Neural progenitor cell (in vitro differentiated cells): ENCODE data around the gene SLC25A12. TPM values are rescaled to one million over a fixed set of nuclear protein-coding genes. Genes with fewer than 3 reads are reported as not detected.

ENCODE experiments used
- DNase-seq: peaks from one replicate; pipeline ENCODE4 v3.0.0-alpha.2; 2016; ENCODE audit warnings: low spot score
- H2AFZ ChIP-seq: fragments of 200-600 bp; sonication (generic); replicated peaks from 2 replicates; pipeline ENCODE4 v1.6.1; 2016; ENCODE audit warnings: antibody characterized with exemption
- H3F3A ChIP-seq: fragments of 200-600 bp; sonication (generic); 2 replicates; pipeline ENCODE4 v1.6.1; 2016; ENCODE audit warnings: antibody characterized with exemption, low read depth
- H3K27ac ChIP-seq: fragments of 200-600 bp; sonication (generic); 2 replicates; pipeline ENCODE4 v1.5.1; 2016; ENCODE audit warnings: mild to moderate bottlenecking
- H3K27me3 ChIP-seq: fragments of 200-600 bp; sonication (generic); 2 replicates; pipeline ENCODE4 v1.6.1; 2016; ENCODE audit warnings: mild to moderate bottlenecking, moderate library complexity
- H3K36me3 ChIP-seq: fragments of 200-600 bp; sonication (generic); 2 replicates; pipeline ENCODE4 v1.5.1; 2016
- H3K4me1 ChIP-seq: fragments of 200-600 bp; sonication (generic); 2 replicates; pipeline ENCODE4 v1.6.1; 2016; ENCODE audit warnings: mixed run types
- H3K4me2 ChIP-seq: fragments of 200-600 bp; sonication (generic); 2 replicates; pipeline ENCODE4 v1.6.1; 2016
- H3K4me3 ChIP-seq: fragments of 200-600 bp; sonication (generic); 2 replicates; pipeline ENCODE4 v1.5.1; 2016
- H3K79me2 ChIP-seq: fragments of 200-600 bp; sonication (generic); 2 replicates; pipeline ENCODE4 v1.6.1; 2016; ENCODE audit warnings: low read depth
- H3K9ac ChIP-seq: fragments of 200-600 bp; sonication (generic); 2 replicates; pipeline ENCODE4 v1.6.1; 2016
- H3K9me3 ChIP-seq: fragments of 200-600 bp; sonication (generic); 2 replicates; pipeline ENCODE4 v1.5.1; 2016; ENCODE audit warnings: low read depth
- H4K20me1 ChIP-seq: fragments of 200-600 bp; sonication (generic); 2 replicates; pipeline ENCODE4 v1.6.1; 2016; ENCODE audit warnings: low read depth
- H3K27ac Mint-ChIP-seq: 3 replicates; pipeline ENCODE4 v1.8.0; 2021; ENCODE audit warnings: mixed read lengths
- H3K27me3 Mint-ChIP-seq: 2 replicates; pipeline ENCODE4 v1.8.0; 2022; ENCODE audit warnings: low read depth, mild to moderate bottlenecking, inconsistent platforms, moderate library complexity, mixed read lengths; ENCODE audit not compliant: insufficient read depth
- H3K36me3 Mint-ChIP-seq: 3 replicates; pipeline ENCODE4 v1.8.0; 2021; ENCODE audit warnings: mixed read lengths
- H3K4me1 Mint-ChIP-seq: 3 replicates; pipeline ENCODE4 v1.8.0; 2021; ENCODE audit warnings: mixed read lengths
- H3K4me3 Mint-ChIP-seq: 3 replicates; pipeline ENCODE4 v1.8.0; 2021; ENCODE audit warnings: mild to moderate bottlenecking, moderate library complexity, mixed read lengths
- H3K9me3 Mint-ChIP-seq: 3 replicates; pipeline ENCODE4 v1.8.0; 2020; ENCODE audit warnings: mixed read lengths
- EZH2 ChIP-seq: fragments of 200-600 bp; sonication (generic); IDR thresholded peaks from 2 replicates; pipeline ENCODE4 v1.6.1; 2017; ENCODE audit warnings: antibody characterized with exemption, mild to moderate bottlenecking, moderate library complexity
- EZH2phosphoT487 ChIP-seq: fragments of 200-600 bp; sonication (generic); IDR thresholded peaks from 2 replicates; pipeline ENCODE4 v1.6.1; 2017; ENCODE audit warnings: antibody characterized with exemption
- total RNA-seq: library from RNA; depleted of rRNA; stranded (reverse); fragments of >200 nt; gene quantifications from 2 replicates; pipeline ENCODE4 v1.2.3, GENCODE V29; 2015; ENCODE audit warnings: low replicate concordance
- TF ChIP-seq, protein P1 (sequence below): fragments of 200-600 bp; sonication (generic); IDR thresholded peaks from 2 replicates; pipeline ENCODE4 v1.5.1; 2017; ENCODE audit warnings: antibody characterized with exemption, mild to moderate bottlenecking

The SLC25A12 gene
- total RNA-seq, 1 donor from 2014 or later, result 1.4 TPM

DNA sequence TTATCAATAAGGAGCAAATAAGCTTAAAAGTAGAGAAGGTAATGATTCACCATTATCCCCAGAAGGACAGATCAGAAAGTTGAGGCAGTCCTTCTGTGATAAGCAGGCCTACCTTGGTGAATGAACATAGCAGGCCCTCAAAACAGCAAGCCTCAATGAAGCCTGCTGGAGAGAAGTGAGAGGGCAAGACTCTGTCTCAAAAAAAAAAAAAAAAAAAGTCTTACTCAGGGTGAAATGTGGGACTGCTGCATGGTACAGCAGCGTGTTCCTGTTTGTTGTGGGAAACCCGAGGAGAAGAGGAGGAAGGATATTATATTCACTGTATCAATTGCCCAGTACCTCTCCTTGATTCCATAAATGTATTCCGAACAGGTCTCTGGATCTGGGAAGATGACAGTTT is 19.5 kb upstream of the SLC25A12 start:
- H2AFZ ChIP-seq, result no peak overlapping the region
- DNase-seq, result no peak
- no peak overlapping the region for H3K27ac Mint-ChIP-seq
- no peaks in the 10 kb centered on the region for H3K79me2 ChIP-seq
- no peaks in the 10 kb centered on the region for H3K9me3 ChIP-seq
- no peak overlapping the region for H3K27ac ChIP-seq
- H3K36me3 Mint-ChIP-seq, result no peaks in the 10 kb centered on the region
- TF ChIP-seq EZH2phosphoT487, result no peak
- no peak for TF ChIP-seq EZH2
- TF ChIP-seq, protein P1, sequence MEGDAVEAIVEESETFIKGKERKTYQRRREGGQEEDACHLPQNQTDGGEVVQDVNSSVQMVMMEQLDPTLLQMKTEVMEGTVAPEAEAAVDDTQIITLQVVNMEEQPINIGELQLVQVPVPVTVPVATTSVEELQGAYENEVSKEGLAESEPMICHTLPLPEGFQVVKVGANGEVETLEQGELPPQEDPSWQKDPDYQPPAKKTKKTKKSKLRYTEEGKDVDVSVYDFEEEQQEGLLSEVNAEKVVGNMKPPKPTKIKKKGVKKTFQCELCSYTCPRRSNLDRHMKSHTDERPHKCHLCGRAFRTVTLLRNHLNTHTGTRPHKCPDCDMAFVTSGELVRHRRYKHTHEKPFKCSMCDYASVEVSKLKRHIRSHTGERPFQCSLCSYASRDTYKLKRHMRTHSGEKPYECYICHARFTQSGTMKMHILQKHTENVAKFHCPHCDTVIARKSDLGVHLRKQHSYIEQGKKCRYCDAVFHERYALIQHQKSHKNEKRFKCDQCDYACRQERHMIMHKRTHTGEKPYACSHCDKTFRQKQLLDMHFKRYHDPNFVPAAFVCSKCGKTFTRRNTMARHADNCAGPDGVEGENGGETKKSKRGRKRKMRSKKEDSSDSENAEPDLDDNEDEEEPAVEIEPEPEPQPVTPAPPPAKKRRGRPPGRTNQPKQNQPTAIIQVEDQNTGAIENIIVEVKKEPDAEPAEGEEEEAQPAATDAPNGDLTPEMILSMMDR, result no peak
- H4K20me1 ChIP-seq, result no peaks in the 10 kb centered on the region
- H3K36me3 ChIP-seq, result no peaks in the 10 kb centered on the region
- H3K4me3 ChIP-seq, result no peak overlapping the region
- no peaks in the 10 kb centered on the region for H3K9me3 Mint-ChIP-seq
- no peaks in the 10 kb centered on the region for H3K27me3 ChIP-seq
- no peaks in the 10 kb centered on the region for H3K27me3 Mint-ChIP-seq
- H3K4me1 ChIP-seq, result no peaks in the 10 kb centered on the region
- H3K4me2 ChIP-seq, result no peak overlapping the region
- H3K4me3 Mint-ChIP-seq, result no peak overlapping the region
- H3K4me1 Mint-ChIP-seq, result no peaks in the 10 kb centered on the region
- no peak overlapping the region for H3K9ac ChIP-seq
- H3F3A ChIP-seq, result no peaks in the 10 kb centered on the region

DNA sequence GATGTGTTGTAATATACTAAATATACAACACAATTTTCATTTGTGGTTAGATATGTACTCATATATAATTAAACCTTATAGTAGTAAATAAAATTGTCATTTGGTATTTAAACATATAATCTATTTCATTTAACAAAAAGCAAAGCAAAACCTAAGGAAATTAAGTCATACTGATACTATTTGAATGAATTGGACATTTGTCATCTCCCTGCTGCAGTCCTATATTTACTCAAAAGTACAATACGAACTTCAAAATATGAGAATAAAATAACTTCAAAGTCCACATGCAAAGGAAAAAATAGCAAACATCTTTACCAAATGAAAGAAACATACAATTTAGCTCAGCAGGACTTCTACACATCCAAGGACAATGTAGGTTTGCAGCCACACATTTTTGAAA is 16.4 kb upstream of the SLC25A12 start:
- Histone ChIP-seq H3F3A (no peaks in the 10 kb centered on the region), H4K20me1 (no peaks in the 10 kb centered on the region), H3K9ac (no peak overlapping the region), H3K79me2 (no peaks in the 10 kb centered on the region), H3K4me1 (no peaks in the 10 kb centered on the region), H3K4me2 (no peak overlapping the region), H3K36me3 (no peaks in the 10 kb centered on the region), H3K27me3 (no peaks in the 10 kb centered on the region), H3K27ac (no peak overlapping the region), H3K4me3 (no peak overlapping the region), H2AFZ (no peak overlapping the region), H3K9me3 (no peaks in the 10 kb centered on the region)
- H3K27ac Mint-ChIP-seq, result no peak overlapping the region
- no peaks in the 10 kb centered on the region for H3K36me3 Mint-ChIP-seq
- no peaks in the 10 kb centered on the region for H3K4me1 Mint-ChIP-seq
- no peak overlapping the region for H3K4me3 Mint-ChIP-seq
- DNase-seq, result no peak
- TF ChIP-seq EZH2 (no peak), EZH2phosphoT487 (no peak)
- TF ChIP-seq, protein P1, result no peak
- no peaks in the 10 kb centered on the region for H3K27me3 Mint-ChIP-seq
- no peaks in the 10 kb centered on the region for H3K9me3 Mint-ChIP-seq

DNA sequence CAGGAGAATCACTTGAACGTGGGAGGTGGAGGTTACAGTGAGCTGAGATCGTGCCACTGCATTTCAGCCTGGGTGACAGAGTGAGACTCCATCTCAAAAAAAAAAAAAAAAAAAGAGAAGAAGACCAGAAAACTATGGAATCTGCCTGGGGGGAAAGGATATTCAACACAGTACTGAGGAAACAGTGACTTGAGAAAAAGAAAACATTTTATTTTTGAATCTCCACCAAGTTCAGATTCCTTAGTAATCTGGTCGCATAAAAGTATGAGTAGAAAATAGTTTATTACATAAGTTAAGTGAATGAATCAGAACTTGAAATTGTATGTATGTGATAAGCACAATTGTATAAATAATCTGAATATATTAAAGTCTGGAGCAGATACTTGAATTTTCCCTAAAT is 15.2 kb upstream of the SLC25A12 start:
- no peaks in the 10 kb centered on the region for H3K4me1 ChIP-seq
- H3K27me3 ChIP-seq, result no peaks in the 10 kb centered on the region
- no peak overlapping the region for H3K9ac ChIP-seq
- H3K36me3 ChIP-seq, result no peaks in the 10 kb centered on the region
- no peak for TF ChIP-seq EZH2phosphoT487
- no peak for TF ChIP-seq EZH2
- TF ChIP-seq, protein P1, result no peak
- H3K79me2 ChIP-seq, result no peaks in the 10 kb centered on the region
- no peak overlapping the region for H3K4me3 ChIP-seq
- H2AFZ ChIP-seq, result no peak overlapping the region
- H3K27me3 Mint-ChIP-seq, result no peaks in the 10 kb centered on the region
- H3K36me3 Mint-ChIP-seq, result no peaks in the 10 kb centered on the region
- no peak overlapping the region for H3K4me2 ChIP-seq
- no peak overlapping the region for H3K27ac ChIP-seq
- H3F3A ChIP-seq, result no peaks in the 10 kb centered on the region
- no peak overlapping the region for H3K27ac Mint-ChIP-seq
- no peaks in the 10 kb centered on the region for H3K4me1 Mint-ChIP-seq
- no peaks in the 10 kb centered on the region for H3K9me3 Mint-ChIP-seq
- DNase-seq, result no peak
- H3K9me3 ChIP-seq, result no peaks in the 10 kb centered on the region
- H4K20me1 ChIP-seq, result no peaks in the 10 kb centered on the region
- H3K4me3 Mint-ChIP-seq, result no peak overlapping the region
